ENCODE results near the gene TLE4.

GRCh38 chr9:79699479-79699878 is 127.7 kb downstream of the TLE4 start:
- TF ChIP-seq, protein P1, sequence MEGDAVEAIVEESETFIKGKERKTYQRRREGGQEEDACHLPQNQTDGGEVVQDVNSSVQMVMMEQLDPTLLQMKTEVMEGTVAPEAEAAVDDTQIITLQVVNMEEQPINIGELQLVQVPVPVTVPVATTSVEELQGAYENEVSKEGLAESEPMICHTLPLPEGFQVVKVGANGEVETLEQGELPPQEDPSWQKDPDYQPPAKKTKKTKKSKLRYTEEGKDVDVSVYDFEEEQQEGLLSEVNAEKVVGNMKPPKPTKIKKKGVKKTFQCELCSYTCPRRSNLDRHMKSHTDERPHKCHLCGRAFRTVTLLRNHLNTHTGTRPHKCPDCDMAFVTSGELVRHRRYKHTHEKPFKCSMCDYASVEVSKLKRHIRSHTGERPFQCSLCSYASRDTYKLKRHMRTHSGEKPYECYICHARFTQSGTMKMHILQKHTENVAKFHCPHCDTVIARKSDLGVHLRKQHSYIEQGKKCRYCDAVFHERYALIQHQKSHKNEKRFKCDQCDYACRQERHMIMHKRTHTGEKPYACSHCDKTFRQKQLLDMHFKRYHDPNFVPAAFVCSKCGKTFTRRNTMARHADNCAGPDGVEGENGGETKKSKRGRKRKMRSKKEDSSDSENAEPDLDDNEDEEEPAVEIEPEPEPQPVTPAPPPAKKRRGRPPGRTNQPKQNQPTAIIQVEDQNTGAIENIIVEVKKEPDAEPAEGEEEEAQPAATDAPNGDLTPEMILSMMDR (IDR thresholded peaks at IDR 0.05): no peak
- TF ChIP-seq POLR2A (IDR thresholded peaks at IDR 0.05): no peak

Measured in breast epithelium (tissue), 3 donors.